HG03558 (cell line): ENCODE results near the gene NGB.
"Not testable (repeated sequence)": the region's sequence is repeated elsewhere in the genome, so short reads cannot be mapped to it uniquely, and the experiment has no call there.

Experiments
- ATAC-seq: cut with Tn5 transposase; IDR thresholded peaks from one replicate; pipeline ENCODE4 v1.9.1; 2021; ENCODE audit warnings: moderate number of reproducible peaks; ENCODE audit not compliant: unreplicated experiment; ENCODE audit errors: extremely low read depth

NGB gene

DNA sequence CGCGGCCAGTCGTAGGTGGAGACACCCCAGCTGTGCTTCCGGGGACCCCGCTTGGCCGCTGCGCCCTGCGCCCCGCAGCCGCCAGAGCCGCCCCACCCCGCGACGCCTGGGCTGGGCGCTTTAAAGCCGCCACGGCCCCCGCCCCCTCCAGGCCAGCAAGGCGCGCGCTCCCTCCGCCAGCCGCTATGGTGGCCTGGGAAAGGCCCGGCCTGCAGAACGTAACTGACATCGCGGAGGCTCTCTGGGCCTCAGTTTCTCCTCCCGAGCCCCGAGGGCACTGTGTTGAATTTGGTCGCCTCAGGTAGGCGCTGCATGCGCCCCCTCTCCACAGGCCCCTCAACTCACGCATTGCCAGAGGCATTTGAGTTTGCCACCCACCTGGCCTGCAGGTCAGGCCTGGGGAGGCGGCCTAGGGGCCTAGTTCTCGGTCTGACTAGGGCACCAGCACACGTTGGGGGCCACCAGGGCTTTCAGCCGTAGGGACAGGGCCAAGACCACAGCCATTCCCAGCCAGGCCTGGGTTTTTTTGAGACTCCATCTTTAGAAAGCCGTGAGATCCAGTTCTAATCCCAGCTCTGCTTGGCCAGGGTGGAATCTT lies at the start of gene NGB:
Gene NGB (minus strand): TSS at position 94 of the 598 bp plus-strand sequence. CDS start 269 bp downstream, outside the sequence.
- ATAC-seq = no peak

DNA sequence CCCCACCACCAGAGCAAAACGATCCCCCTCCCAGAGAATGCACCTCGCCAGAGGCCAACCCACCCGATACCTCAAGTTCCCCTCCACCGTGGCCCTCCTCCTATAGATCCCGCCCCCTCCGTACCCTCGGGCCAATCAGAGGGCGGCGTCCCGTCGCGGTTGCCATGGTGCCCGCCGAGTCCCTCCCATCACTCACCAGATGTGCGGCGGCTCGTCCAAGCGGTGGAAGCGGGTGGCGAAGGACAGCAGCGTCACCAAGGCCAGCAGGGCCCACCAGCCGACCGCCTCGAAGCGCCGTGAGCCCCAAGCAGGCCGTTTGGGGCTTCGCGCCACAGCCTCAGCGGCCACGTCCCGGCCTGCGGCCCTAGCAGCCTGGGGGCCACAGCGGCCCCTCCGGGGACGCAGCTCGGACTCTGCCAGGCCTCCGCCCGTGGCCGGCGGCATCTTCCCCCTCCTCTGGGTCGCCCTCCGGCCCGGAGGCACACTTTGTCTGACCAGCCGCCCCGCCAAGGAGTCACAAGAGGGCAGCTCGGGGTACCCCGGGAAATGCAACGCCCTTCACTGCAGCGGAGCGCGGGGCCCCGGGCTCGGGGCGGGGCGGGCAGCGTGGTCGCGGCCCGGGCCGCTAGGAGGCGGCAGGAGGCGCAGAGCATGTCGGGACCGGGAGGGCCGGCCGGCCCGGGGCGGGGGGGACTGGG lies 49.4 kb upstream of the NGB start, which contains the start of gene POMT2:
Gene POMT2 (minus strand): TSS at position 646 of the 698 bp plus-strand sequence. CDS start 202 bp downstream, at position 444.
- peak; percentile 46 for ATAC-seq

DNA sequence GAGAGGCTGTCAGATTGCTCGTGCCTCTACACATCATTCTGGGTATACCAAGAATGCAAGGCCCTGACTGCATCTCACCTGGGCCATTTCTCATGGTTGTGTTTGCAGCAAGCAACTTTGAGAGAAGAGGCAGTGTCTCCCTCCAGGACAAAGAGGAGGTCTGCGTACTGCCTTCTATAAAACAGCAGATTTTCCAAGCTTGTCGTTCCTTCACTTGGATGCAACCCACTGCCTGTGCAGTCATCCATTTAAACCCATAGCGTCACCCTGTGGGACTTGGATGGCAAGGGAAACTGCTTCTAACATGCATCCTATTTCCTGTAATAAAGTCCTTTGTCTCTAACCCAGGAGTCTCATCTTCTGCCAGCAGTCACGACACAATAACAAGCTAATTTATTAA lies 48.4 kb upstream of the NGB start:
- no peak for ATAC-seq

DNA sequence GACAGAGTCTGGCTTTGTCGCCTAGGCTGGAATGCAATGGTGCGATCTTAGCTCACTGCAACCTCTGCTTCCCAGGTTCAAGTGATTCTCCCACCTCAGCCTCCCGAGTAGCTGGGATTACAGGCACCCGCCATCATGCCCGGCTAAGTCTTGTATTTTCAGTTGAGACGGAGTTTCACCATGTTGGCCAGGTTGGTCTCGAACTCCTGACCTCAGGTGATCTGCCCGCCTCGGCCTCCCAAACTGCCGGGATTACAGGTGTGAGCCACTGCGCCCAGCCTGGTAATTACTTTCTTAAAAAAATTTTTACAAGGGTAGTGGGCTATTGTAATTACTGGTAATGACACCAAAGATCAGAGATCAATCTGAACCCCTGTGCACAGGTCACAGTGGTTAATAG lies 47.8 kb upstream of the NGB start:
- ATAC-seq = not testable (repeated sequence)

DNA sequence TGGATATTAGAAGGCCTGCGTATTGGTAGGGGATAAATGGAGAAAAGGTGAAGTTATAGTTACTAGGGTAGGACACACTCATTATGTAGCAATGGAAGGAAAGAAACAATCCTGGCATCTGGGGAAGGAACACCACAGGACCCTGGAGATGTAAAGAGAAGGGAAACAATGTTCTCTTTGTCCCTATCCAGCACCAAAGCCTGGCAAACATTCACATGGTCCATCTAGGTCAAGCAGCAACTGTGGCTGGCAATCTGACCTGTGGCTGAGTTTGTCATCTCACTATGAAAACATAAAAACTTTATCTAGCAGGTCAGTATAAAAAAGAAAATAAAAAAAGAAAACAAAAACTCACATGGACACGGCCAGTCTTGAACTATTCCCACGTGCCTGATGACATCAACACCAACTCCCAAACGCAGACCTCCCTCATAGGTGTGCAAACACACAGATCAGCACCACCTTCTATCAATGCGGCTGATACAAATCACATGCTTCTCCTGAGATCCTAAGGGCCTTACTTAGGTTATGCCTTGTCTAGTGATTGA lies 47.1 kb upstream of the NGB start:
- ATAC-seq = no peak

DNA sequence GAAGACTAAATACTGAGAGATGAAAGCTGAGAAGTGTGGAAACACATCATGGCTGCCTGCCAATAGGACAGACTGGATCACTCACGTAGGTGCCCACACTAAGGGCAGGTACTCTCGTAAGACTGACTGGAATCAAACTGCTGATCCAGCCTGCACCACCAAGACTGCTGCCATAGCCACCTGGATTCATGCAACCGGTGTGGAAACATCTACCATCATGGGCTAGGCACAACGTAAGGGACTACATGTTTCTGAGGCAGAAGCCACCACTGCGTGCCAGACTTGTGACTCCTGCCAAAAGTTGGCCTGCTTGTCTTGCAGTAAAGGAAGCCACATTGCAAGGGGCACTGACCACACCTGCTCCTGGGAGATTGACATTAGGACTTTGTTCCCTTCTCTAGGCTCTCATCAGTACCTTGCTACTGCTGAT lies 45.9 kb upstream of the NGB start:
- no peak for ATAC-seq

DNA sequence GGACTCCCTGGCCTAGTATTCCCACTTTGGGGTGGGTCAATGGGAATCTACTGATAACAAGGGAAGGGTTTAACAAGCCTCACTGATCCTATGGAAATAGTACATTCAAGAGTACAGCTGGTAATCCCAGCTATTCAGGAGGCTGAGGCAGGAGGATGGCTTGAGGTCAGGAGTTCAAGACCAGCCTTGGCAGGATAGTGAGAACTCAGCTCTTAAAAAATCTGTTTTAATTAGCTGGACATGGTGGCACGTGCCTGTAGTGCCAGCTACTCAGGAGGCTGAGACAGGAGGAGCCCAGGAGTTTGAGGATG lies 45.1 kb upstream of the NGB start:
- no peak for ATAC-seq

DNA sequence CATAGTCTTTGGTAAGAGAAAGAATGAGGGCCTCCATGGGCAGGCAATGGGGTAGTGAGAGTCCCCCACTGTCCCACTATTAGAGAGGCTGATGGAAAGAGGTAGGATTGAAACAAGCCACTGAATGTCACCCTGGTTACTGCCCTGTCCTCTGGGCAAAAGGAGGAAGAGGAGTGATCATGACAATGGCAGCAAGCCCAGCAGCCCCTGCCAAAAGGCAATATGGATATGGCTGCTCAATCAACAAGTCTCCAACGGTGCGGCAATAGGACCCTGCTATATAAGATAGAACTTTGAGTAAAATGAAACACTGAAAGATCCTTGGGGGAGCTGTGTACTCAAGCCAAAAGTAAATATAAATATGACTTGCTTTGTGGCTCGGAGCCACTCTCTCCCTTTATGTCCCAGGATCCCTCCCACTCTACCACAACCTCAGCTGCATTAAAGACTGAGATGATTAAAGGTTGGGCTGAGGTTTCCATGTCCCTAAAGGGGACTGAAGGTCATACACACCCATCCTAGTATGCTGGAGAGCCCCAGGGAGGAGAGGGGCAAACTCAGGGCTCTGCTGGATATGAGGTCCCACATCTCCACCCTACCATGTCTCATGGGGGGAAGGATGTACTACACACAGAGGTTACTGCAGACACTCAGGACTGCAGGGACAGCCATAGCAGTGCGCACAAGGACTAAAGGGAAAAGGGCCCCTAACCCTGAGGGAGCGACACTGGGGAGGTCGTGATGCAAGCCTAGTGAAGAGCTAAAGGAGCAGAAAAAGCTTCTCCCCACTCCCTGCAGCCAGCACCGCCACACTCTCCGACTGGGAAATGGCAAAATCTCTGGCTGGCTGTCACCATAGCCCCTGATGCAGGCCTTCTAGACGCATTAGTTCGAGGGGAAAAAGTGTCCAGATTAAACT lies 43.8 kb upstream of the NGB start:
- ATAC-seq = no peak

DNA sequence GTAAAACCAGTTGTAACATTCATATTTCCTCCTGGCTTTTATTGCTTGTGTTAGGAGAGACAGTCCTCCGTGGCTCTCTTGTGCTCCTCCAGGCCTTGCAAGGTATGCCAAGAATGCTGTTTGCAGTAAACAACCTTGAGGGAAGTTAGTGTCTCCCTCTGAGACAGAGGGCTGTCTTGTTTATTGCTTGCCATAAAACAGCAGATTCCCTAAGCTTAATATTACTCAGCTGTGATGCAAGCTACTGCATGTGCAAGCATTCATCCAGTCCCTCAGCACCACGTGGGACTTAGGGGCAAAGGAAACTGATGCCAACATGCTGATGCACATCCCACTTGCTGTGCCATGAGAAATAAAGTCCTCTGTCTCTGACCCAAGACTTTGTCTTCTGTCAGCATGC lies 43.0 kb upstream of the NGB start:
- ATAC-seq = no peak

- ATAC-seq = no peak
Measured at GRCh38 chr14:77313371-77313770, 42.4 kb upstream of the NGB start.

DNA sequence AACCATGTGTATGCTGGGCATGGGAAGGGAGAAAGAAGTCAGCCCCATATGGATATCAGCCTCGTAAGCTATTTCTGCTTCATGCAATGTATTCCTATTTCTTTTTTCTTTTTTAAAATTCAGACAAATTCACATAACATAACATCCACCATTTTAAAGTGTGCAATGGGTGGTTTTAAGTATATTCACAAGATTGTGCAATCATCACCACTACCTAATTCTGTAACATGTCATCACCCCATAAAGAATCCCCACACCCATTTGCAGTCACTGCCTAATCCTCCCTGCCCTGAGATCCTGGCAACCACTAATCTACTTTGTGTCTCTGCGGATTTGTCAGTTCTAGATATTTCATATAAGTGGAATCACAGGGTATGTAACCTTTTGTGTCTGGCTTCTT lies 40.2 kb upstream of the NGB start:
- ATAC-seq = no peak

GRCh38 chr14:77310026-77310425 lies 39.0 kb upstream of the NGB start:
- ATAC-seq = no peak

DNA sequence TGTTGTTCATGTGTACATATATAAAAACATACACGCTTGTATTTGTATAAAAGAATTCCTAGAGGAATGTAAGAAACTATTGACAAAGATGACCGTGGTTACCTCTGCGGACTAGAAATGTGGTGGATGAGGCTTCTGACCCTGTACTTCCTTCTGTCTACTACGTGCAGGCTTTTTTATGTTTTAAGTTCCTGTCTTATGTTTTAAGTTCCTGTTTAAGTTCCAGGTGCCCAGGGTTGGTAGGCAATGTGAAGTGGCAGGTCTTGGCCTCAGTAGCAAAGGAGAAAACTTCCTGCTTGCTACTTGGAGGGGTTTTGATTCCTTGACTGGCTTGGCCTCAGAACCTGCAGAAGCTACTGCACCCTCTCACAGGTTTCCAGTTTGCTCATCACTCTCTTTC lies 38.1 kb upstream of the NGB start:
- no peak for ATAC-seq

- no peak for ATAC-seq
Measured at GRCh38 chr14:77306851-77307496, 36.0 kb upstream of the NGB start.

- ATAC-seq = no peak
Measured at GRCh38 chr14:77306416-77306815, 35.4 kb upstream of the NGB start.

DNA sequence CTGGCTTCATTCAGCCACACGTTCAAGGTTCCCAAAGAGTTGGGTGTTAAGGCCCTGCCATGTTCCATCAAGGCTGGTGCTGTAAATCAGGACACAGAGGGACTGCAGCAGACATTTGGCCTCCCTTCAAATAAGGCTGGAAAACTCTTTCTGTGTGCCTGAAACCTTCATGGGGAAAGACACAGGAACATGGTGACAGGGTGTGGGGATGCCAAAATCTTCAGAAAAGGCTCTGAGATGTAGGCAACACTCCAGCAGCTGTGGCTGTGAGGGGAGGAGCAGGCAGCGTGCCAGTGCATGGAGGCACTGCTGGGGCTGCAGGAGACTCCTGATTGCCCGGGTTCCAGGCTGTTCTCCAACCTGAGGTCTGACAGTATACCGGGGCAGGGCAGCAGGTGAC lies 34.7 kb upstream of the NGB start:
- ATAC-seq = no peak

- no peak for ATAC-seq
Measured at GRCh38 chr14:77303417-77304156, 32.6 kb upstream of the NGB start.

GRCh38 chr14:77302926-77303325 lies 31.9 kb upstream of the NGB start:
- no peak for ATAC-seq

DNA sequence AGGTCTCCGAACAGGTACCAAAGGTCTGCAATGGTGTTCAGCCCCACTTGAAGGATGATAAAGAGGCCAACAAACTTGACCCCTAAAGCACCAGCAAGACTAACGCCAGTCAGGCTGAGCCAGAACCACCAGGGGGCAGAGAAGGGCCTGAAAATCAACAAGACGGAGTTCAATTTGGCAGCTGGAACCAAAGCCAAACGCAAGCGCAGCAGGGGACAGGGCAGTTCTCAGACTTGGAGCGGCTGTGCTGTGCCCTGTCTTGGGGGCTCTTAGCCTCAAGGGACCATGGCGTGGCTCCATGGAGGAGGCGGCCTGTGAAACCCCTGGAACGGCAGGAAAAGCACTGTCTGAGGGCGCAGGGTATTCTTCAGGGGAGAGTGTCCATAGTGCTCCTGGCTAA lies 30.1 kb upstream of the NGB start:
- no peak for ATAC-seq

DNA sequence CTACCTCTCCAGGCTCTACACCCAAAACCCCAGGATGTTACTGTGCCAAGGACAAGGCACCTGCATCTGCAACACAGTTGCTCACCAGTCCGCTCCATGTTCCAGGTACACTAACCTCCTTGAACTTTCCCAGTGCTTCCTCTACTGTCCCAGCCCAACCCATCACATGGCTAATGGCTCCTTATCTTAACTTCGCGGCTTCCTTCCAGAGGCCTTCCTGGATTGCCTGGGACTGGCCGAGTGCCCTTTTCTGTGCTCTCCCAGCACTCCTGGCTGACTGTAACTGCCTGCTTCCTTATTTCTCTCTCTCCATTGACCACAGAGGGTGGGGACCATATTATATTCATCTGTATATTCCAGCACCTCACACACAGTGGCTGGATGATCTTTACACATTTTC lies 28.8 kb upstream of the NGB start:
- no peak for ATAC-seq
